ENCODE data around the gene PTH1R.

PTH1R gene

DNA sequence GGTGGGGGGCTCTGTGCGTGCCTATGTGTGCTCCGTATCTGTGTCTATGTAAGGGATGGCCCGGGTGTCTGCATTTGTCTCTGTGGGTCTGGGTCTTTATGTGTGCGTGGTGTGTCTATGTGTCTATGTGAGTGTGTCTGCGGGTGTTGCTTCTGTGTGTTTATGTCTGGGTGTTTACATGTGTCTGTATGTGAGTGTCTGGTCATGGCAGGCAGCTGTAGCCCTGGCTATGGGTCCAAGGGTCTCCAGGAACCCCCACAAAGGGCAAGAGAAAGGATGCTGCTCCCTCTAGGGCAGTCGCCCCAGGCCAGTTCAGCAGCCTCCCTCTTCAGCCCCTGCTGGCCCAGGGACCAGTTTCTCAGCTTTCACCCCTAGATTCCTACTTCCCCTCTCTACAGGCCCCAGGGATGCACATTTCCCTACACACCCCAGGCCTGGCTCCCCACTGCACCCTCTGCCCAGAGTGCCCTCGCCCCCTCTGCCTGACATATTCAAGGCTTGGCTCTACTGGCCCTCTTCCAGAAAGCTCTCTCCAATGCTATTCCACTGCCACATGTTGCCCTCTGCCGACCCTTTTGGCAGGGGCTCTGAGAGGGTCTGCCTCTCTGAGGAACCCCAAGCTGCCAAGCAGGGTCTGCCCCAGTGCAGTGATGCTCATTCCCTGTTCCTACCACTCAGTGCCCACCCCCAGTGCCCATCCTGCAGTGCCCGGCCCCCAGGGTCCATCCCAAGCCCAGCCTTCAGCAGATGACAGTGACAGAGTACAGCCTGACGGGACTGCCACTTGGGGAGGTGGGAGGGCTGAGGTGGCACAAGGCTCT is 13.2 kb upstream of the PTH1R start:
- DNase-seq = no peak

DNA sequence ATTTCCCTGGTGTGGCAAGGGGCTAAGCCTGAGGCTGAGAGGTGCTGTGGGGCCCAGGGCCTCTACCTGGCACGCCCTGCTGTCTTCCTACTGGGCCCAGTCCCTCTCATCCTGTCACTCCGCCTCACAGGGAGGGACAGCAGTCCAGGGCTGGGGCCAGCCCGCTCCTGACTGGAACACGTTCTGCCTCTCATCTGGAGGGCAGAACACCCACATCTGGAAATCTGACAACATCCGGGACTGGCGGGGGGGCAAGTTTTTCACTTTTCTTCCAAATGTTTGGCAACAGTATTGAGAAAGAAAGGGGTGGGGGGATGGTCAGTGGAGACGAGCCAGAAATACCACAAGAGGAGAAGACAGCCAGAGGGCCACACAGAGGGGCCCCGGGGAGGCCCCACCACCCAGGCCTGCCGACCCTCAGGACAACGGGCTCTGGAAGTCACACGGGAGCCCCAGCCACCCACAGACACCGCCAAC is 12.5 kb upstream of the PTH1R start:
- DNase-seq = no peak

GRCh38 chr3:46865546-46865945 is 12.0 kb upstream of the PTH1R start:
- no peak for DNase-seq

- DNase-seq = no peak
Measured at GRCh38 chr3:46866032-46866595, 11.4 kb upstream of the PTH1R start.

GRCh38 chr3:46866720-46867549 is 10.6 kb upstream of the PTH1R start:
- peak; percentile 66 to 76 for DNase-seq

DNA sequence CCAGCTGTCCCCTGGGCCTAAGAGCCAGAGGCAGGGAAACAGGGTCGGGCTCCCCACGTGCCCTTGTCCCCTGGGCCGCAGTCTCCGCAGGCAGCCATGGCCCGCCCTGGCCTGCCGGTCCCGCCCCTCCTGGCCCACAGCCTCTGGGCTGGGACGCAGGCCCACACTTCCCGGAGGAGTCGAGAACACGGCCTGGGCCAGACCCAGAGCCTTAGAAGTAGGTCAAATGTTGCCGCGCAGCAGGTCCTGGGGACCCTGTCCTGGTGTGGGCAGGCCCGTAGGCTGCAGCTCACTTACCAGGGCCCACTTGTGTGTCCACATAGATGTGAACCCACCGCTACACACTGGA is 10.0 kb upstream of the PTH1R start:
- DNase-seq = no peak

DNA sequence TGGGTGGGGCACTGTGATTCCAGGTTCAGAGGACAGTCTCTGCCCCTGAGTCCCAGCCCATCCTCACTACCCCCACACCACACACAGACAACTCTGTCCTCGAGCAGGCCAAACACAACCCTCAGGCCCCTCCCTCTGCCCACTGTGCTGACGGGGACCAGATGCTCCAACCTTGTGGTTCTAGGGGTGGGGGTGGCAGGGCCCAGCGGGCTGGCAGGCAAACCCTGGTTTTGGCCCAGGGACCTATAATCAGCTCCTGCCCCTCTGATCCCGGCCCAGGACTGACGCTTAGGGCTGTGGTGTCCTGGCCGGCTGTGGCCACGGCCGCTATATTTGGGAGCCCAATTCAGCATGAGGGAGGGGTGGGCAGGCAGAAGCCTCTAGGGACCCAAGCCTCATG is 9.2 kb upstream of the PTH1R start:
- no peak for DNase-seq

- no peak for DNase-seq
Measured at GRCh38 chr3:46868948-46869347, 8.6 kb upstream of the PTH1R start.

- DNase-seq = no peak
Measured at GRCh38 chr3:46869440-46869839, 8.1 kb upstream of the PTH1R start.

- no peak for DNase-seq
Measured at GRCh38 chr3:46870651-46871050, 6.9 kb upstream of the PTH1R start.

DNA sequence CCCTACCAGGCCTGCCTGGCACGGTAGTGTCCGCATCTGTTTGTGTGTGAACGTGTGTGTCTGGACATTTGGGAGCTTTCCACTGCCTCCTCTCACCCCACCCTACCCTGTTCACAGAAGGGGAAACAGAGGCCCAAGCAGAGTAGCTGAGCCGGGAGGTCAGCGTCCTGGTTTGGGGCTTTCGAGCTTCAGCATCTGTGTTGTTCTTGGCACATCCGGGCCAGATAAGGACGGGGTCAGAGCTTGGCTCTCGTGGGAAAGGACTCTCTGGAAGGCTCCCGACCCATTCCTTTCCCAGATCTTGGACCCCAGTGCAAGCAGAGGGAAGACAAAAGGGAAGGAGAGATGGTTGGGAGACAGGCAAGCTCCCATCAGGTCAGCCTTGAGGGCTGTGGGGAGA is 6.3 kb upstream of the PTH1R start:
- no peak for DNase-seq

DNA sequence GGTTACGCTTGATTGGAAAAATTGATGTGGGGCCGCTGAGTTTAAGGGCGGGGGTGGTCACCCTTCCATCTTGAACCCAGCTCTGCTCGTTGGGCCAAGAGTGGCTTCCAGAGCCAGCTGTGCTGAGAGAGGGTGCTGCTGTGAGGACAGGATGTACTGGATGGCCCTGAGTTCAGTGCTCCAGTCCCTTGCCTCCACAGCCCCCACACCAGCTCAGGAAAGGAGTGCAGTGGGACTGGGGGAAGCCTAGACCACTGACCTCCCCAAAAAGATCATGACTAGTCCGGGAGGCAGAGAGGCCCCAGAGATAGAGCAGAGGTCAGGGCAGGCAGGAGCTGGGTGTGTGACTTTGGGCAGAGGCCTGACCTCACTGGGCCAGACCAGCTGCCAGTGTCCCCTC is 4.0 kb upstream of the PTH1R start:
- no peak for DNase-seq

DNA sequence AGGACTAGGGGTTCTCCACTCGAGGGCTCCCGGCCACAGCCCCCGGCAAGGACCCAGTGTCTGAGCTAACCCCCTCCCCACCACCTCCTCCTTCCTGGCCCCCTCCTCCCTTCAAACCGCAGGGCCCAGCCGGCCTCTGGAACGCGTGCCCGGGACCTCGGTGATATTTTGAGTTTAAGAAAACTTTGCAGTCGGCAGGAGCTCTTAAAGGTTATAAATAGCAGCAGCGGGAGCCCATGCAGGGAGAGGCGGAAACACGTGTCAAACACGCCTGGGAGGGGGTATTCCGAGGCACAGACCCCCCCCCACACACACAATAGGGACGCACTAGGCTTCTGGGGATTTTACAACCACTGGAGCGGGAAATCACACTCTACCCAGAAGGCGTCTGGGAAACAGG is 3.1 kb upstream of the PTH1R start:
- DNase-seq = no peak

GRCh38 chr3:46875560-46875959 is 2.0 kb upstream of the PTH1R start:
- no peak for DNase-seq

DNA sequence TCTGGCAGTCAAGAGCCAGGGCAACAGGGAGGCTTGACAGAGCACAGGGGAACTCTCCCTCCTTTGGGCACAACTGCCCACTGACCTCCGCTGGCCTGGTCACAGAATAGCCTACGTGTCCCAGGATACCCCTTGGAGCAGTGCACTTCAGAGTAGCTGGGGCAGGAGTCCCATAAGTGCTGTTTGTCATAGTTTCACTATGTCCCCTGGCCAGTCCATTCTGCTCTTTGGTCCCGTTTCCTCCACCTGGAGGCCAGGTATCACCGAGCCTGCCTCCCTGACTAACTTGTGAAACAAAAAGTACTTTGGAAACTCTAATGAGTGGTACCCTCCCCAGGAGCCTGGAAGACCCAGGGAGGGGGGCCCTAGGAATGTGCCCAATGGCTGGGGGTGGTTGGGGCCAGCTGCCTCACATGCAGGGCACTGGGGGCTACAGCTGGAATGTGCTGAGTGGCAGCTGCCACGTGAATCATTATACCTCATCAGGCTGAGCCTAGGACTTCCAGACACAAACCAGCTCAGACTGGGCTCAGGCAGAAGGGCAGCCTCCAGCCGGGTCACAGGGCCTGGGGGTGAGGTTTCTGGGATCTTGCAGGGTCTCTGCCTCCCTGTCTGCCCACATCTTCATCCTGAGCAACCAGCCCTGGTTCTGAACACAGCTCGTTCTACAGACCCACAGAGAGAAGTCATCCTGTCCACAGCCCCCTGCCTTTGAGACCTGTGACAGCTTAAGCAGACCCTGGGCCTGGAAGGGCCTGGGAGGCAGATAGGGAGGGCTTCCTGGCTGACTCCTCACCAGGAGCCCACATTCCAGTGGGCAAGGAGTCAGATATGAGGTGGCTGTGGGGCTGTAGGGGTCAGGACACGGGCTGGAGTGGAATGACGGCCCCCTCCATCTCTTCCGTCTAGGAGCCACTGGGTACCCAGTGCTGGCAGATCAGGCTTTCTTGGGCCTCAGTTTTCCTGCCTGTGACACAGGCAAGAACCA is 914 bp upstream of the PTH1R start:
- no peak for DNase-seq

DNA sequence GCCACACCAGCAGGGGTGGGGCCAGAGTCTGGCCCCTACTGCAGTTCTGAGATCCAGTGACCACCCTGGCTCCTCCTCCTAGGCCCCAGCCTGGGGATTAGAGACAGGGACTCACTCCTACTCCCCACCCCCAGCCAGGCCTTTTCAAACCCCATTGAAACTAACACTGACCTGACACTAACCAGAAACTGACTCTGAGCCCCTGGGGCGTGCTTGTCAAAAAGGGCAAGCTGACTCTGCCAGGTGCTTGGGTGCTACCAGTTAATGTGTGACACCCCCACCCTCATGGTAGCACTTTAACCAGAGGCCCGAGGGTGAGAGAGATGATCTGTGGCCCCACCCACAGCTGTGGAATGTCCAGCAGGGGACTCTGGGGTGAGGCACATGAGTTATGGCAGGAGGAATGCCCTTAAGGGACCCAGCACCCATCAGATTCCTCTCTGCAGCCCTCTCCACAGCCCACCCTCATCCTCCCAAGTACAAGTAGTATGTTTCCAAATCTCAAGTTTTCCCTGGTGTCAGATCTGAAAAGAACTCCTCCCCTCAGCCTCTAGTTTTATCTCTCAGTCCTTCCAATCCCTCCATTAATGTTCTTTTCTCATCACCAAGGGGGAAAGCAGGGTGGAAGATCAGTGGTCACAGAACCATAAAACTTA is 1.4 kb downstream of the PTH1R start:
- DNase-seq = no peak

DNA sequence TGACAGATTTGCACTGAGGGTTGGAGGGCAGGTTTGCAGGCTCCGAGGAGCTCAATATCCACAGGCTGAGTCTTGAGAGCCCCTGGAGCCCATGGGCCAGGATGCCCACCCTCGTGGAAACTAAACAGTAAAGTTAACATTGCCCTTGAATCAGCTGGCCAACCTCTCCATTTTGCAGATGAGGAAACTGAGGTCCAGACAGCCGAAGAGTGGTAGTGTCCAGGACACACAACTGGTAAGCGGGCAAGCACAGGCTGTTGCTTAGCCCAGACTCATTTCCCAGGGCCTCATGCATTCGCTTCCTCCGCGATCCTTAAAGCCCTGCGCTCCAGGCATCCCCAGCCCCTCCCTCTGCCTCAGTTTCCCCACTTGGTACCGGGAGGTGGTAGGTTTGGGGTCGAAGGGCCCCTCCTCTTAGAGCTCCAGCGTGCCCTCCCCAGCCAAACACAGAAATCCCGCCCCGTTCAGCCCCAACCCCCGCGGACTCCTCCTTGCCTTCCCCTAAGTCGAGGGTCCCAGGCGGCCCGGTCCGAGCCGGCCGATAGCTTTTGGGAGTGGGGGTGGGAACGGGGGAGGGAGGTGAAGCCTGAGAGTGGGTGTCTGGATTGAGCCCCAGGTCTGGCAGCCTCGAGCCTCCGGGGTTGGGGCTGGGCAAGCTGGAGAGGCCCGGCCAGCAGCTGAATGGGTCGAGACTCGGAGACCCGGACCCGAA is 3.5 kb downstream of the PTH1R start:
- no peak for DNase-seq

GRCh38 chr3:46881596-46882376 is 4.3 kb downstream of the PTH1R start:
- no peak for DNase-seq

DNA sequence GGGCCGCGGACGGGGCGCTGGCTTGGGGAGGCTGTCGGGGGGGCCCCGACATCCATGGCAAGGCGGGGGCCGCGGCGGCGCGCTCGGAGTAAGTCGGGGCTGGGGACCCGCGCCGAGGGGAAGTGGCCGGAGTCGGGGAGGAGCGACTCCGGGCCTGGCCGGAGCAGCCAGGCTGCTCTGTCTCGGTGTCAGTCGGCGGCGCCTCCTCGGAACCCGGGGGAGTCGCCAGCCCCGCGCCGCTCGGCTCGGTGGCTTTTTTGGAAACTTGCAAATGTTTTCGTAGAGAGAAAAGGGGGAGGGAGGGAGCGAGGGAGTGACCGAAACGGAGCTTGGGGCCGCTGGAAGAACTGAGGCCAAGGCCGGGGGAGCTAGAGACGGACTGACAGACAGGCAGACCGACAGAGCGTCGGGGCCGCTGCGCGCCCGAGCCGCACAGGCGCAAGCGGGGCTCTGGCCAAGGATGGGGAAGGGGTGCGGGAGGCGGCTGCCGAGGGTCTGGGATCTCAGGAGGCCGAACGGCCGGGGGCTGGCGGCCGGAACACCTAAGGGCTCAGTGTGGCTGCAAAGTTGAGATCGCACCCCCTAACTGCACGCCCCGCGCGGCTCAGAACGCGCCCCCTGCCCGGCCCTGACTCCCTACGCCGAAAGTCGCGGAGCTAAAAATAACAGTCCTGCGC is 5.0 kb downstream of the PTH1R start:
- DNase-seq = no peak
